Progenitor cell of endocrine pancreas (in vitro differentiated cells): Measurements from ENCODE around the gene MDM1. TPM values are rescaled to one million over a fixed set of nuclear protein-coding genes. Genes with fewer than 3 reads are reported as not detected.

Experiments
- DNase-seq: peaks from one replicate; pipeline ENCODE4 v3.0.0; 2021; ENCODE audit warnings: low spot score; ENCODE audit not compliant: unreplicated experiment
- H3K27ac Mint-ChIP-seq: 2 replicates; pipeline ENCODE4 v1.8.0; 2021; ENCODE audit warnings: mild to moderate bottlenecking, moderate library complexity, mixed read lengths
- H3K27me3 Mint-ChIP-seq: 2 replicates; pipeline ENCODE4 v1.8.0; 2021; ENCODE audit warnings: mixed read lengths
- H3K36me3 Mint-ChIP-seq: 2 replicates; pipeline ENCODE4 v1.8.0; 2022; ENCODE audit warnings: mixed read lengths; ENCODE audit not compliant: insufficient read depth
- H3K4me1 Mint-ChIP-seq: 2 replicates; pipeline ENCODE4 v1.8.0; 2021; ENCODE audit warnings: low read depth, mixed read lengths
- H3K4me3 Mint-ChIP-seq: 2 replicates; pipeline ENCODE4 v1.8.0; 2021; ENCODE audit warnings: low read depth, mild to moderate bottlenecking, moderate library complexity, mixed read lengths
- H3K9me3 Mint-ChIP-seq: 2 replicates; pipeline ENCODE4 v1.8.0; 2021; ENCODE audit warnings: low read depth, mixed read lengths
- CTCF ChIP-seq: fragments of 200-600 bp; sonication (generic); IDR thresholded peaks from one replicate; pipeline ENCODE4 v1.5.0; 2021; ENCODE audit warnings: antibody characterized with exemption, mild to moderate bottlenecking; ENCODE audit not compliant: unreplicated experiment
- total RNA-seq: library from RNA; stranded (reverse); gene quantifications from 2 replicates; pipeline ENCODE4 v1.2.1, GENCODE V29; 2021

MDM1 gene
- total RNA-seq, 1 donor from 2014 or later: 24.6 TPM

- no peak for TF ChIP-seq CTCF
- Mint-ChIP-seq H3K27ac (no peak overlapping the region), H3K27me3 (no peaks in the 10 kb centered on the region), H3K4me1 (peaks cover 1% of the 10 kb centered on the region), H3K36me3 (peaks cover 4% of the 10 kb centered on the region), H3K4me3 (no peak overlapping the region), H3K9me3 (no peaks in the 10 kb centered on the region)
- DNase-seq: no peak
Measured at GRCh38 chr12:68293347-68293746, 38.8 kb downstream of the MDM1 start.

DNA sequence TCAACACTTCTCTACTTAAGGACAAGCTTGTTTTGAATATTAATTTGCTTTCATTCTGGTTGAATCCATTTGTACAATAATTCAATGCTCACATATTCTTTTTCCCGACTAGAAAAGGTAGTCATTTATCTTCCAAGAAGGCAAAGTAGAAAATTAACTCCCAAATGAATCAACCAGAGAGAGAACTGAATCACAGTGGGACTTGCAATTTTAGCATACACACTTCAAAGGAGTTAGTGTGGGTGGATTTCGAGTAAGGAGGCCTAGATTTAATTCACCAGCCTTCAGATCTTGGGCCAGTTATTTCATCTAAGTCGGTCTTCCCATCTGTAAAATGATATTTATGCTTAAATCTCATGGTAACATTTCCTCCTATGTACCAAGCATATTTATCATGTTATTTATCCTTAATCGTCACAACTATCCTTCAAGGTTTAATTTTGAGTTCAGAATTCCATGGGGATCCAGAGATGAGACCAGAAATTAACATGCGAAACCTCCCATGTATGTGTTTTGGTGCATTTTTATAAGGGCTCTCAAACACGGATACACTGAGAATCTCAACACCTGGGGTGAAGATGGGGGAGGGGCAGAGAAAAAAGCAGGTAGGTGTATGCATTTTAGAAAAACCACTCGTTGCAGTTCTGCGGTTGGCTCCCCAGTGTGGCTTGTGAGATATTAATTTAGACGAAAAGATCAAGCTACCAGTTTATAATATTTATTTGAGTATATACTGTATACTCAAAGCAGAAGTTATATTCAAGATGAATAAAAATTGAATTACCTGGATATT, 39.8 kb downstream of the MDM1 start:
- no peak overlapping the region for H3K4me3 Mint-ChIP-seq
- no peak for TF ChIP-seq CTCF
- H3K27me3 Mint-ChIP-seq: no peaks in the 10 kb centered on the region
- H3K36me3 Mint-ChIP-seq: peaks cover 2% of the 10 kb centered on the region
- no peak for DNase-seq
- H3K9me3 Mint-ChIP-seq: no peaks in the 10 kb centered on the region
- peaks cover 1% of the 10 kb centered on the region for H3K4me1 Mint-ChIP-seq
- no peak overlapping the region for H3K27ac Mint-ChIP-seq

GRCh38 chr12:68291396-68292036, 40.6 kb downstream of the MDM1 start:
- H3K36me3 Mint-ChIP-seq: peaks cover 2% of the 10 kb centered on the region
- H3K4me3 Mint-ChIP-seq: no peak overlapping the region
- no peak overlapping the region for H3K27ac Mint-ChIP-seq
- H3K9me3 Mint-ChIP-seq: no peaks in the 10 kb centered on the region
- H3K27me3 Mint-ChIP-seq: no peaks in the 10 kb centered on the region
- peaks cover 1% of the 10 kb centered on the region for H3K4me1 Mint-ChIP-seq
- DNase-seq: no peak
- TF ChIP-seq CTCF: no peak

- peaks cover 1% of the 10 kb centered on the region for H3K4me1 Mint-ChIP-seq
- no peak for TF ChIP-seq CTCF
- H3K9me3 Mint-ChIP-seq: no peaks in the 10 kb centered on the region
Measured at GRCh38 chr12:68290126-68290525, 42.0 kb downstream of the MDM1 start.

GRCh38 chr12:68287106-68287505, 45.1 kb downstream of the MDM1 start:
- Mint-ChIP-seq H3K4me1 (no peaks in the 10 kb centered on the region), H3K27ac (no peak overlapping the region), H3K4me3 (no peak overlapping the region), H3K36me3 (no peaks in the 10 kb centered on the region), H3K9me3 (no peaks in the 10 kb centered on the region), H3K27me3 (no peaks in the 10 kb centered on the region)
- TF ChIP-seq CTCF: no peak
- no peak for DNase-seq

More at GRCh38 chr12:68290126-68290525, 42.0 kb downstream of the MDM1 start:
- H3K27ac Mint-ChIP-seq: no peak overlapping the region
- peaks cover 2% of the 10 kb centered on the region for H3K36me3 Mint-ChIP-seq
- H3K27me3 Mint-ChIP-seq: no peaks in the 10 kb centered on the region
- no peak overlapping the region for H3K4me3 Mint-ChIP-seq
- no peak for DNase-seq
